Omental fat pad (tissue), 4 donors: ENCODE results near the gene HES5. TPM values are rescaled to one million over a fixed set of nuclear protein-coding genes. Genes with fewer than 3 reads are reported as not detected.

Source experiments
- ATAC-seq: fragments of 150-250 bp; one replicate; pipeline ENCODE4 v1.9.1; 2016; ENCODE audit warnings: mild to moderate bottlenecking, moderate library complexity; ENCODE audit not compliant: low FRiP score
- DNase-seq: peaks from one replicate; pipeline ENCODE4 v3.0.0-alpha.2; 2019; ENCODE audit warnings: low spot score
- total RNA-seq, 4 donors: library from RNA; depleted of rRNA; stranded (reverse); fragments of >200 nt; gene quantifications; one replicate each; pipeline ENCODE4 v1.1.0, GENCODE V29; 2016
- TF ChIP-seq, protein P1 (sequence below), 3 donors: fragments of 450-650 bp; IDR thresholded peaks; one replicate each; pipeline ENCODE4 v1.5.1; 2016 to 2017; ENCODE audit warnings: antibody characterized with exemption in 3 of 3, mild to moderate bottlenecking in 3 of 3, moderate library complexity in 2 of 3

The HES5 gene
- total RNA-seq, 4 donors from 2014 or later: not detected

DNA sequence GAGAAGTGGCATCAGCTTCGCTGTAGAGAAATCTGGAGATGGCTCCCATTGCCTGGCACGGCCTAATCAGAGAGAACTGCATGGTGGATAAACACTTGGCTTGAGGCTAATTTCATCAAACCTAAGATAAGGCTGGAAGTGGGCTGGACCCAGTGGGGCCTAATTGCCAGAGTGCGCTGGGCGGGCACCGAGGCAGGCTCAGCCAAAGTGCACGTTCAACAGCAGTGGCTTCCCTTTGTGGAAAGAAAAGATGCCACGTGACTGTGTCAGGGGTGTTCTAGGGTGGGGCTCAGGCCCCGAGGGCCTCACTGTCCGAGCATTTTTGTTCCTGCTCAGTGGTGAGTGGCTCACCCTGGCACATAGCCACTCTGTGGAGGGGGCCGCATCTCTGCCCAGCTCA, 48.2 kb downstream of the HES5 start:
- ATAC-seq: peak; percentile 24
- DNase-seq: no peak
- TF ChIP-seq, protein P1, sequence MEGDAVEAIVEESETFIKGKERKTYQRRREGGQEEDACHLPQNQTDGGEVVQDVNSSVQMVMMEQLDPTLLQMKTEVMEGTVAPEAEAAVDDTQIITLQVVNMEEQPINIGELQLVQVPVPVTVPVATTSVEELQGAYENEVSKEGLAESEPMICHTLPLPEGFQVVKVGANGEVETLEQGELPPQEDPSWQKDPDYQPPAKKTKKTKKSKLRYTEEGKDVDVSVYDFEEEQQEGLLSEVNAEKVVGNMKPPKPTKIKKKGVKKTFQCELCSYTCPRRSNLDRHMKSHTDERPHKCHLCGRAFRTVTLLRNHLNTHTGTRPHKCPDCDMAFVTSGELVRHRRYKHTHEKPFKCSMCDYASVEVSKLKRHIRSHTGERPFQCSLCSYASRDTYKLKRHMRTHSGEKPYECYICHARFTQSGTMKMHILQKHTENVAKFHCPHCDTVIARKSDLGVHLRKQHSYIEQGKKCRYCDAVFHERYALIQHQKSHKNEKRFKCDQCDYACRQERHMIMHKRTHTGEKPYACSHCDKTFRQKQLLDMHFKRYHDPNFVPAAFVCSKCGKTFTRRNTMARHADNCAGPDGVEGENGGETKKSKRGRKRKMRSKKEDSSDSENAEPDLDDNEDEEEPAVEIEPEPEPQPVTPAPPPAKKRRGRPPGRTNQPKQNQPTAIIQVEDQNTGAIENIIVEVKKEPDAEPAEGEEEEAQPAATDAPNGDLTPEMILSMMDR (IDR thresholded peaks at IDR 0.05): no peak

DNA sequence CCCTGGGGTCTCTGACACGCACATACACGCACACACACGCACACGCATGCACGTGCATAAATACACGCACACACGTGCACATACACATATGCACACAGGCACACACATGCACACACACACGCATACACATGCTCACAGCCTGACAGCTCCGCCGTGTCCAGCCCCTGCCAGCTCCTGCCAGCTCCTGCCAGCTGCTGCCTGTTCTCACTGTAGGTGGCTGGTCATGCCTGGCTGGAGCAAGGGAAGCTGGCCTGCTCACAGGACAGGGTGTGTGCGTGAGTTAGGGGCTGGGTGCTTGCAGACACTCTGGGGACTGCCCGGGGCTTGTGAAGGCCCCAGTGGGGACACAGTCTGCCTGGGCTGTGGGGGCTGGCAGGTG, 49.1 kb downstream of the HES5 start:
- DNase-seq (no peak), ATAC-seq (no peak)
- TF ChIP-seq, protein P1 (IDR thresholded peaks at IDR 0.05): no peak

DNA sequence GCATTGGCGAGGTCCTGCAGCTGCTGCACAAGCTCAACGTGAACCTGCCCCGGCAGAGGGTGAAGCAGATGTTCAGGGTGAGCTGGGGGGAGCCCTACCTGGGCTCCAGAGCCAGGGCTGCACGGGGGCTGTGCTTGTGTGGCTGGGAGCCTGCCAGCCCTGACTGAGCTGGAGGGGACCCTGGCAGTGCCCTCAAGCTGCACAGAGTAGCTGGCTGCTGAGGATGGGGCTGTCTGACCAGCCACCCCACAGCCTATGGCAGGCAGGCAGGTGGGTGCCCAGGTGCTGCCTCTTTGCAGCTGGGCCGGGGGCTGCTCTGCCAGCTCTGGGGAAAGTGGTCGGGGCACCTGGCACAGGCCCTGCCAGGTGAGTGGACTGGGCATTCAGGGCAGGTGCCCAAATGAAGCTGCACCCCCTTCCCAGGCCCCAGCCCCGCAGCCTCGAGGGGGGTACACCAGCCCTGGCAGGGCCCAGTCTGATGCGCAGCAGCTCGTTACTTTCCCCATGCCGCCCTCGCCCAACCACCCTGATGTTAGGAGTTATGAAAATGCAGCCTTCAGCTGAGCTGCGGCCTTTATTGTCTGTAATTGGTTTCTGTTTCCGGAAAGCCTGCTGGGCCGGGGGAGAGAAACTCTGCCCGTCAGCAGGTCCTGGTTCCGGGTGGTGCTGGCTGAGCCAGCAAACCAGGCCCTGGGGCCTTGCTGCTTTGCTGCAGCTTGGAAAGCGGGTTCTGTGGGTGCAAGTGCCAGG, 49.7 kb downstream of the HES5 start:
- DNase-seq: no peak
- ATAC-seq: no peak
- TF ChIP-seq, protein P1 (IDR thresholded peaks at IDR 0.05): no peak

DNA sequence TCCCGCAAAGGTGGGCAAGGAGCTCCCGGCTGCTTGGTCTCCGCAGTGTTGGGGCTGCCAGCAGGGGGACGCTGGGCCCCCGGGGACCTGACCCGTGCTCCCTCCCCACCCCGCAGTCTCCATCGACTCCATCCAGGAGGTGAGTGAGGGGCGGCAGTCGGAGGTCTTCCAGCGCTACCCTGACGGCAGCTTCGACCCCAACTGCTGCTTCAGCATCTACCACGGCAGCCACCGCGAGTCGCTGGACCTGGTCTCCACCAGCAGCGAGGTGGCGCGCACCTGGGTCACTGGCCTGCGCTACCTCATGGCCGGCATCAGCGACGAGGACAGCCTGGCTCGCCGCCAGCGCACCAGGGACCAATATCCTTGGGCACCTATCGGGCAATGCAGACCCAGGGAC, 50.4 kb downstream of the HES5 start:
- TF ChIP-seq, protein P1 (IDR thresholded peaks at IDR 0.05): no peak
- ATAC-seq (no peak), DNase-seq (no peak)

DNA sequence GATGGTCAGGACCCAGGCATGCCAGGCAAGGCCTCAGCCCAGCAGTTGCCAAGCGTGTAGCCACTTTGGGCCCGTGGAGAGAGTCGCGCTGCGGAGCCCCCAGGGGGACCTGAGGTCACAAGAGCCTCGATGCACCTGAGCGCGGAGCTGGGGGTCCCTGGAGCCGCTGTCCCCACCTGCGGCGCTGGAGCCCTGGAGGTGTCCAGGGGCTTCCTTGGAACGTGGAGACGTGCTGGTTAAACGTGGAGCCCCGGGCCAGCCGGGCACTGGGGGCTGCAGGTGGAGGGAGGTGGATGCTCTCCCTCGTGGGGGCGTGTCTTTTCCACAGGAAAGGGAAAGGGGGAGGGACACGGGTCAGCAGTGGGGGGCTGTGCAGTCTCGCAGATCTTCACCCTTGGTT, 50.9 kb downstream of the HES5 start:
- no peak for ATAC-seq
- TF ChIP-seq, protein P1 (IDR thresholded peaks at IDR 0.05): no peak
- DNase-seq: no peak

Other genes with a start within 250 kb of the HES5 start
- gene MORN1, start 138.7 kb downstream of the HES5 start, total RNA-seq: 1 to 10 TPM; 4.0 to 9.1 (median 6.4) TPM
- gene RER1, start 138.4 kb downstream of the HES5 start, total RNA-seq: 10 to 100 TPM; 59.4 to 91.7 (median 72.7) TPM
- gene PEX10, start 117.7 kb downstream of the HES5 start, total RNA-seq: 10 to 100 TPM; 20.8 to 33.3 (median 23.9) TPM
- gene PLCH2, start 54.0 kb downstream of the HES5 start, total RNA-seq: 1 to 10 TPM in 1 of 4 donors, under 1 TPM in 3; 0.16 to 1.7 (median 0.44) TPM
- gene PANK4, start 3.7 kb downstream of the HES5 start, total RNA-seq: 10 to 100 TPM; 15.1 to 38.1 (median 27.4) TPM
- gene TNFRSF14, start 26.1 kb upstream of the HES5 start, total RNA-seq: 100 to 1,000 TPM in 1 of 4 donors, 10 to 100 TPM in 3; 26.6 to 108 (median 41.5) TPM
- 10 to 100 TPM in 2 of 4 donors, 1 to 10 TPM in 2; 7.1 to 19.2 (median 8.8) TPM for gene PRXL2B, start 56.5 kb upstream of the HES5 start, total RNA-seq
- 1 to 10 TPM in 3 of 4 donors, not detected in 1; 1.6 to 2.4 (median 1.6) TPM for gene MMEL1, start 102.8 kb upstream of the HES5 start, total RNA-seq